Measurements from ENCODE around the gene CRYBA2.

CRYBA2 gene

GRCh38 chr2:218961651-218962570 lies 31.3 kb downstream of the CRYBA2 start:
- no peak overlapping the region for H3K27ac Mint-ChIP-seq
- no peaks in the 10 kb centered on the region for H3K9me3 Mint-ChIP-seq
- no peak for TF ChIP-seq CTCF (IDR thresholded peaks at IDR 0.05; ENCODE audit: unreplicated experiment in 3 of 3)
- peaks cover 88% of the 10 kb centered on the region for H3K27me3 Mint-ChIP-seq (ENCODE audit: low read depth)
- no peaks in the 10 kb centered on the region for H3K36me3 Mint-ChIP-seq (ENCODE audit: low read depth)
- peaks cover 33% of the 10 kb centered on the region for H3K4me1 Mint-ChIP-seq
- H3K4me3 Mint-ChIP-seq: peak overlapping the region; percentile 78 to 82 (median 81)

GRCh38 chr2:218961229-218961628 lies 32.0 kb downstream of the CRYBA2 start:
- Mint-ChIP-seq H3K27ac (no peak overlapping the region), H3K36me3 (ENCODE audit: low read depth) (no peaks in the 10 kb centered on the region), H3K27me3 (ENCODE audit: low read depth) (peaks cover 88% of the 10 kb centered on the region), H3K4me1 (peaks cover 33% of the 10 kb centered on the region), H3K9me3 (no peaks in the 10 kb centered on the region), H3K4me3 (peak overlapping the region; percentile 75 to 85 (median 76))
- TF ChIP-seq CTCF (IDR thresholded peaks at IDR 0.05; ENCODE audit: unreplicated experiment in 3 of 3): no peak

GRCh38 chr2:218960309-218961165 lies 32.7 kb downstream of the CRYBA2 start:
- Mint-ChIP-seq H3K27ac (no peak overlapping the region), H3K36me3 (ENCODE audit: low read depth) (no peaks in the 10 kb centered on the region)
- TF ChIP-seq CTCF (IDR thresholded peaks at IDR 0.05; ENCODE audit: unreplicated experiment in 3 of 3): no peak

GRCh38 chr2:218959761-218960308 lies 33.4 kb downstream of the CRYBA2 start:
- peaks cover 93% of the 10 kb centered on the region for H3K27me3 Mint-ChIP-seq (ENCODE audit: low read depth)
- H3K4me1 Mint-ChIP-seq: peaks cover 38% of the 10 kb centered on the region
- no peak overlapping the region for H3K27ac Mint-ChIP-seq
- TF ChIP-seq CTCF (IDR thresholded peaks at IDR 0.05; ENCODE audit: unreplicated experiment in 3 of 3): no peak
- H3K4me3 Mint-ChIP-seq: peak overlapping the region in 1 of 3 experiments; percentile 50
- H3K9me3 Mint-ChIP-seq: no peaks in the 10 kb centered on the region
- no peaks in the 10 kb centered on the region for H3K36me3 Mint-ChIP-seq (ENCODE audit: low read depth)

More at GRCh38 chr2:218960309-218961165, 32.7 kb downstream of the CRYBA2 start:
- Mint-ChIP-seq H3K4me3 (peak overlapping the region; percentile 76 to 85 (median 80)), H3K27me3 (ENCODE audit: low read depth) (peaks cover 93% of the 10 kb centered on the region), H3K9me3 (no peaks in the 10 kb centered on the region), H3K4me1 (peaks cover 33% of the 10 kb centered on the region)

GRCh38 chr2:218959141-218959731 lies 34.0 kb downstream of the CRYBA2 start, which contains the start of gene CDK5R2:
Gene CDK5R2 (plus strand): TSS chr2:218959666. CDS start chr2:218959821, 155 bp downstream.
- H3K36me3 Mint-ChIP-seq (ENCODE audit: low read depth): no peaks in the 10 kb centered on the region
- H3K27me3 Mint-ChIP-seq (ENCODE audit: low read depth): peaks cover 94% of the 10 kb centered on the region
- H3K4me3 Mint-ChIP-seq: peak within 1 kb of the TSS; percentile 82 to 85 (median 85)
- H3K9me3 Mint-ChIP-seq: no peaks in the 10 kb centered on the region
- TF ChIP-seq CTCF (IDR thresholded peaks at IDR 0.05; ENCODE audit: unreplicated experiment in 3 of 3): no peak
- H3K4me1 Mint-ChIP-seq: peaks cover 39% of the 10 kb centered on the region
- H3K27ac Mint-ChIP-seq: no peak within 1 kb of the TSS
